BJ (cell line): ENCODE measurements around the gene BNIP5. TPM values are rescaled to one million over a fixed set of nuclear protein-coding genes. Genes with fewer than 3 reads are reported as not detected.
"Not testable (repeated sequence)": the region's sequence is repeated elsewhere in the genome, so short reads cannot be mapped to it uniquely, and the experiment has no call there.

Experiments
- CTCF ChIA-PET: fragments of 350-600 bp; formaldehyde crosslinking; extraction: SDS; loops from one replicate; lab custom pipeline; 2021; ENCODE audit warnings: antibody characterized with exemption, inconsistent platforms; lab: Yijun Ruan, JAX
- POLR2A ChIA-PET: fragments of 300-600 bp; sonication (Branson Sonifier 250); formaldehyde crosslinking; extraction: SDS; loops from one replicate; lab custom pipeline; 2021; ENCODE audit warnings: antibody characterized with exemption; lab: Charles Lee
- DNase-seq: peaks from one replicate; pipeline ENCODE4 v3.0.0-alpha.2; 2011; ENCODE audit warnings: low read depth
- H3K27me3 ChIP-seq: 2 replicates; pipeline ENCODE4 v1.6.0; 2011; ENCODE audit warnings: low read length; ENCODE audit not compliant: control insufficient read depth, insufficient read depth
- H3K36me3 ChIP-seq: 2 replicates; pipeline ENCODE4 v1.5.1; 2011; ENCODE audit warnings: low read length; ENCODE audit not compliant: control insufficient read depth, insufficient read depth
- H3K4me3 ChIP-seq: 2 replicates; pipeline ENCODE4 v1.5.1; 2011; ENCODE audit warnings: low read depth, mild to moderate bottlenecking, control low read depth, low read length
- polyA plus RNA-seq: library from polyadenylated mRNA; depleted of rRNA; stranded (reverse); fragments of >200 nt; gene quantifications from 2 replicates; pipeline ENCODE4 v1.2.3, GENCODE V29; 2011
- TF ChIP-seq, protein P1 (sequence below): IDR thresholded peaks from 2 replicates; pipeline ENCODE4 v1.5.1; 2011; ENCODE audit warnings: low read depth, mild to moderate bottlenecking, control low read depth, inconsistent platforms, low read length, moderate library complexity; ENCODE audit not compliant: insufficient read depth

Gene BNIP5
- polyA plus RNA-seq, 1 experiment, result not detected

DNA sequence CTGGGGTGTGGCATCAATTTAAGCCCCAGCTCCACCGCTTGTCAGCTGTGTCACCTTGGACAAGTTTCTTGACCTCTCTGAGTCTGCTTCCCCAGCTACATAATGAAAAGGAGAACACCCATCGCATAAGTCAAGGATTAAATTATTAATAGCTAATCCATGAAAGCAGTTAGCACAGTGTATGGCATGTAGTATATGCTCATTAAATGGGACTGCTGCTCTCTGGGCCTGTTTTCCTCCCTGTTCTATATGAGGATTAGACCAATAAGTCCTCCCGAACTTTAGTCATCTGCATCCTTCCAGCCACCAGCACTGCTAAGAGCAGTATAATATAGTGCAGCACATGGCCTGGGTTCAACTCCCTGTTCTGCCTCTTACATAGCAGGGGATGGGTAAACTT is 31.1 kb upstream of the BNIP5 start:
- DNase-seq, result no peak
- CTCF ChIA-PET, result interaction anchor here (2.9 kb wide), 1 partner anchor 26 kb away, joined by 9 read pairs; no protein-coding TSS in a partner anchor
- TF ChIP-seq, protein P1, sequence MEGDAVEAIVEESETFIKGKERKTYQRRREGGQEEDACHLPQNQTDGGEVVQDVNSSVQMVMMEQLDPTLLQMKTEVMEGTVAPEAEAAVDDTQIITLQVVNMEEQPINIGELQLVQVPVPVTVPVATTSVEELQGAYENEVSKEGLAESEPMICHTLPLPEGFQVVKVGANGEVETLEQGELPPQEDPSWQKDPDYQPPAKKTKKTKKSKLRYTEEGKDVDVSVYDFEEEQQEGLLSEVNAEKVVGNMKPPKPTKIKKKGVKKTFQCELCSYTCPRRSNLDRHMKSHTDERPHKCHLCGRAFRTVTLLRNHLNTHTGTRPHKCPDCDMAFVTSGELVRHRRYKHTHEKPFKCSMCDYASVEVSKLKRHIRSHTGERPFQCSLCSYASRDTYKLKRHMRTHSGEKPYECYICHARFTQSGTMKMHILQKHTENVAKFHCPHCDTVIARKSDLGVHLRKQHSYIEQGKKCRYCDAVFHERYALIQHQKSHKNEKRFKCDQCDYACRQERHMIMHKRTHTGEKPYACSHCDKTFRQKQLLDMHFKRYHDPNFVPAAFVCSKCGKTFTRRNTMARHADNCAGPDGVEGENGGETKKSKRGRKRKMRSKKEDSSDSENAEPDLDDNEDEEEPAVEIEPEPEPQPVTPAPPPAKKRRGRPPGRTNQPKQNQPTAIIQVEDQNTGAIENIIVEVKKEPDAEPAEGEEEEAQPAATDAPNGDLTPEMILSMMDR, result no peak
- Histone ChIP-seq H3K27me3 (no peaks in the 10 kb centered on the region; the same call in 1 of the 2 replicates), H3K4me3 (no peak overlapping the region), H3K36me3 (no peaks in the 10 kb centered on the region)
- POLR2A ChIA-PET, result no interaction called here

DNA sequence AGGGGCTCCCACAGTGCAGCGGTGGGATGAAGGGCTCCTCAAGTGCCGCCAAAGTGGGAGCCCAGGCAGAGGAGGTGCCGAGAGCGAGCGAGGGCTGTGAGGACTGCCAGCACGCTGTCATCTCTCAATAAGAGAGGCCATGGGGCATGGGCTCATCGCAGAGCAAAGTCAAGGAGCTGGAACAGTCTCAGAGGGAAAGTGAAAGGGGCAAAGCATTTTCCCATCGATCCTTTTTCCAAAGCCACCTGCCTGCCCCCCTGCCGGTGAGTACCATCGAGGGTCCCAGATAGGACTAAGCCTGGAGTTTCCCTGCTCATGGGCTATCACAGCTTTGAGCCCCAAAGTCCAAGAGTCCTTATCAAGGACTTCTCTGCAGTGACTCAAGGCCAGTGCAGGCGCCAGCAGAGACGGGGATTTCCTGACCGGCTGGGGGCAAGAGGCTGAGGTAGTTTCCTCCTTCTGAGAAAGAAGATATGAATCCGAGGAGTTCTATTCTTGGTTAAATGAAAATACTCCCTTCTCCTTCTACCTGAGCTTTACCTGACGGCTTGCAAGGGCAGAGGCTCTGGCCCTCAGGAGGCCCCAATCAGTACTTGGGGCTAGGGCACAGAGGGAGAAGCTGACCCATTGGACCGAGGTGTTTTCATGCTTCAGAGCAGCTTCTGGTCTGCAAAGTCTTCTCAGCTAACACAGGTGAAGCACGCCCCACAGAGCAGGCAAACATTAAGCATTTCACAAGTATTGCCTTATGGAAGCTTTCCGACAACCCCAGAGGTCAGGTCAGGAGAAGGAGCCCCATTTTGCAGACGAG is 28.2 kb upstream of the BNIP5 start:
- TF ChIP-seq, protein P1, result no peak
- no peak for DNase-seq
- no peaks in the 10 kb centered on the region for H3K36me3 ChIP-seq
- no peak overlapping the region for H3K4me3 ChIP-seq
- H3K27me3 ChIP-seq, result no peaks in the 10 kb centered on the region; the same call in 1 of the 2 replicates
- ChIA-PET CTCF (interaction anchor here (0.7 to 2.8 kb wide), 3 partner anchors 24 to 267 kb away, joined by 3 to 12 read pairs (median 7); no protein-coding TSS in a partner anchor), POLR2A (no interaction called here)

GRCh38 chr6:36364061-36364635 is 27.5 kb upstream of the BNIP5 start:
- DNase-seq, POLR2A ChIA-PET, H3K4me3 ChIP-seq, H3K27me3 ChIP-seq, H3K36me3 ChIP-seq: not testable (repeated sequence)
- CTCF ChIA-PET, result interaction anchor here (0.7 to 2.8 kb wide), 4 partner anchors 23 to 268 kb away, joined by 3 to 12 read pairs (median 7); no protein-coding TSS in a partner anchor

- CTCF ChIA-PET, result interaction anchor here (1.4 to 2.8 kb wide), 2 partner anchors 22 to 61 kb away, joined by 7 to 12 read pairs; no protein-coding TSS in a partner anchor
- H3K27me3 ChIP-seq, DNase-seq, H3K36me3 ChIP-seq, POLR2A ChIA-PET, H3K4me3 ChIP-seq: not testable (repeated sequence)
These were observed 26.7 kb upstream of the BNIP5 start for GRCh38 chr6:36363371-36363752.

DNA sequence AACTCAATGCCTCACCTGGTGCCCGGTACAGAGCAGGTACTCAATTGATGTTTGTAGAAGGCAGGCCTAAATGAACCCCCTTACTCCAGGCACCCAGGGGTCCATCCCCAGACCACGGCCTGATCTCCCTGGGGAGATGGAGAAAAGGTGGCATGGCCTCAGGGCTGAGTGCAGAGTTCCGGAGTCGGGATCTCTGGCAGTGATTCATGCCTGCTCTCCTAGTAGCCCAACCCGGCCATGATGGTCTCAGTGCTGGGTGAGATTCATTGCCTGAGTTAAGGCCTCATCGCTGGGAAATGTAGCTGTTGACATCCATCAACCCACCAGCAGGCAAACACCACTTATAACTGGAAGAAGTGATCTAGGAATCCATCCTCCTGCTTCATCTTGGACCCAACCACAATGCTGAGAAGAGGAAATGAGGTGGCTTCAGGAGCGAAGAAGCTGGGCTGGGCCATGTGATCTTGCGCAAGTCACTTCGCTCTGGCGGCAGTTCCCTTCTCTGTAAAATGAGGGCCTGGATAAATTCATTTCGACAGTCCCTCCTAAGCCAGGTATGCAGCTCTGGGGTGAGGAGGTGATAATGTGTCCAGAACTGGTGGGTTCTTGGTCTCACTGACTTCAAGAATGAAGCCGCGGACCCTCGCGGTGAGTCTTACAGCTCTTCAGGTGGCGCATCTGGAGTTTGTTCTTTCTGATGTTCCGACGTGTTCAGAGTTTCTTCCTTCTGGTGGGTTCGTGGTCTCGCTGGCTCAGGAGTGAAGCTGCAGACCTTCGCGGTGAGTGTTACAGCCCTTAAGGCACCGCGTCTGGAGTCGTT is 26.1 kb upstream of the BNIP5 start:
- H3K4me3 ChIP-seq, result no peak overlapping the region
- ChIA-PET POLR2A (no interaction called here), CTCF (interaction anchor here (0.9 to 13.4 kb wide), 6 partner anchors 21 to 241 kb away, joined by 3 to 132 read pairs (median 9); no protein-coding TSS in a partner anchor)
- TF ChIP-seq, protein P1, result no peak
- H3K36me3 ChIP-seq, result no peaks in the 10 kb centered on the region
- H3K27me3 ChIP-seq, result no peaks in the 10 kb centered on the region; the same call in 1 of the 2 replicates
- no peak for DNase-seq
